ENCODE results near the gene MAPK12. TPM values are rescaled to one million over a fixed set of nuclear protein-coding genes. Genes with fewer than 3 reads are reported as not detected.
A peak's percentile ranks its signal among the peaks of the same experiment; 100 is the strongest.

MAPK12 gene
- total and polyA plus RNA-seq, 2 donors (not counting 3 experiments of a cell fraction or from before 2014, with no cell fraction given) = 72.3 to 86.8 TPM

- Histone ChIP-seq H3K79me2 (ENCODE audit: control insufficient read depth, insufficient read depth, low read length) (no peaks in the 10 kb centered on the region), H3K4me3 (replicated peaks in 1 of 3; ENCODE audit: insufficient read depth in 1 of 3, low read depth in 1 of 3, low read length in 3 of 3) (no peak overlapping the region), H3K4me1 (ENCODE audit: control insufficient read depth, extremely low read depth, insufficient read depth, low read length) (peaks cover 2% of the 10 kb centered on the region), H4K20me1 (replicated peaks; ENCODE audit: control insufficient read depth, extremely low read depth, insufficient read depth, low read length) (no peaks in the 10 kb centered on the region), H2AFZ (ENCODE audit: low read depth, low read length) (no peak overlapping the region), H3K27me3 (ENCODE audit: control insufficient read depth in 2 of 2, insufficient read depth in 2 of 2, low read length in 2 of 2) (no peaks in the 10 kb centered on the region), H3K36me3 (ENCODE audit: control insufficient read depth in 2 of 2, extremely low read depth in 1 of 2, insufficient read depth in 2 of 2, low read length in 2 of 2) (peaks cover 43 to 73% of the 10 kb centered on the region in 2 experiments), H3K9me1 (replicated peaks; ENCODE audit: control insufficient read depth, extremely low read depth, insufficient read depth, low read length) (no peaks in the 10 kb centered on the region), H3K27ac (ENCODE audit: insufficient read depth, low read depth, low read length) (no peak overlapping the region), H3K4me2 (ENCODE audit: insufficient read depth, low read length) (no peak overlapping the region), H3K9me3 (replicated peaks; ENCODE audit: control insufficient read depth, insufficient read depth, low read length) (no peaks in the 10 kb centered on the region), H3K9ac (replicated peaks; ENCODE audit: extremely low read depth, insufficient read depth, low read length) (no peak overlapping the region)
- POLR2A ChIA-PET = no interaction called here
- intact Hi-C loops (cut with micrococcal nuclease) = no loop called here
- FAIRE-seq (no peak), DNase-seq (ENCODE audit: low read depth, low spot score) (no peak)
- TF ChIP-seq FOS (IDR thresholded peaks at IDR 0.05; ENCODE audit: borderline replicate concordance, insufficient read depth, low read length) (no peak), EZH2 (IDR thresholded peaks at IDR 0.05; ENCODE audit: borderline replicate concordance, low read depth, low read length, severe bottlenecking) (no peak), POLR2A (IDR thresholded peaks at IDR 0.05; ENCODE audit: low read depth, low read length) (no peak), GATA2 (IDR thresholded peaks at IDR 0.05; ENCODE audit: insufficient read depth, insufficient read length, low read depth, low read length) (no peak), MYC (IDR thresholded peaks at IDR 0.05; ENCODE audit: low read depth, low read length) (no peak), POLR2AphosphoS5 (IDR thresholded peaks at IDR 0.05; ENCODE audit: insufficient read depth, low read depth, low read length) (no peak), JUN (IDR thresholded peaks at IDR 0.05; ENCODE audit: borderline replicate concordance, insufficient read depth, insufficient read length, low read depth) (no peak)
- TF ChIP-seq, protein P1, sequence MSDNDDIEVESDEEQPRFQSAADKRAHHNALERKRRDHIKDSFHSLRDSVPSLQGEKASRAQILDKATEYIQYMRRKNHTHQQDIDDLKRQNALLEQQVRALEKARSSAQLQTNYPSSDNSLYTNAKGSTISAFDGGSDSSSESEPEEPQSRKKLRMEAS (IDR thresholded peaks at IDR 0.05; ENCODE audit: insufficient read depth, insufficient read length) = no peak
- TF ChIP-seq, protein P2, sequence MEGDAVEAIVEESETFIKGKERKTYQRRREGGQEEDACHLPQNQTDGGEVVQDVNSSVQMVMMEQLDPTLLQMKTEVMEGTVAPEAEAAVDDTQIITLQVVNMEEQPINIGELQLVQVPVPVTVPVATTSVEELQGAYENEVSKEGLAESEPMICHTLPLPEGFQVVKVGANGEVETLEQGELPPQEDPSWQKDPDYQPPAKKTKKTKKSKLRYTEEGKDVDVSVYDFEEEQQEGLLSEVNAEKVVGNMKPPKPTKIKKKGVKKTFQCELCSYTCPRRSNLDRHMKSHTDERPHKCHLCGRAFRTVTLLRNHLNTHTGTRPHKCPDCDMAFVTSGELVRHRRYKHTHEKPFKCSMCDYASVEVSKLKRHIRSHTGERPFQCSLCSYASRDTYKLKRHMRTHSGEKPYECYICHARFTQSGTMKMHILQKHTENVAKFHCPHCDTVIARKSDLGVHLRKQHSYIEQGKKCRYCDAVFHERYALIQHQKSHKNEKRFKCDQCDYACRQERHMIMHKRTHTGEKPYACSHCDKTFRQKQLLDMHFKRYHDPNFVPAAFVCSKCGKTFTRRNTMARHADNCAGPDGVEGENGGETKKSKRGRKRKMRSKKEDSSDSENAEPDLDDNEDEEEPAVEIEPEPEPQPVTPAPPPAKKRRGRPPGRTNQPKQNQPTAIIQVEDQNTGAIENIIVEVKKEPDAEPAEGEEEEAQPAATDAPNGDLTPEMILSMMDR (IDR thresholded peaks at IDR 0.05; ENCODE audit: extremely low read depth in 1 of 2, insufficient read depth in 1 of 2, low read depth in 1 of 2, low read length in 2 of 2) = no peak
- dilution Hi-C loops (cut with MboI; ENCODE audit: extremely low pct_ligation_motif_present, low sequenced_read_pairs) = no loop called here
- CTCF ChIA-PET = no interaction called here
- BruUV-seq (replicated peaks) = TSS peak; percentile 26
Measured at GRCh38 chr22:50281384-50281760, 19.9 kb upstream of the MAPK12 start.

All from endothelial cell of umbilical vein (primary cell).